HL-60 (cell line): ENCODE measurements around the gene CRIM1.

Experiments
- DNase-seq, 2 experiments: peaks; one replicate each; pipeline ENCODE4 v3.0.0-alpha.2; 2010 to 2020; ENCODE audit warnings: low read depth in 1 of 2, low spot score in 1 of 2
- H3K27ac ChIP-seq: fragments of 250-450 bp; sonication (Bioruptor Pico); replicated peaks from 2 replicates; pipeline ENCODE4 v1.5.1; 2020; ENCODE audit warnings: mild to moderate bottlenecking, moderate library complexity
- H3K27me3 ChIP-seq: fragments of 250-450 bp; sonication (Bioruptor Pico); 2 replicates; pipeline ENCODE4 v1.5.1; 2021; ENCODE audit warnings: mild to moderate bottlenecking, moderate library complexity; ENCODE audit not compliant: insufficient read depth, poor library complexity, severe bottlenecking
- H3K4me3 ChIP-seq: replicated peaks from 2 replicates; pipeline ENCODE4 v1.5.1; 2011; ENCODE audit warnings: mild to moderate bottlenecking, control low read depth, low read length; ENCODE audit not compliant: insufficient read depth
- CTCF ChIP-seq: IDR thresholded peaks from one replicate; pipeline ENCODE4 v1.5.1; 2011; ENCODE audit warnings: low read length, control low read depth, inconsistent platforms; ENCODE audit not compliant: insufficient read depth
- GABPA ChIP-seq: IDR thresholded peaks from 2 replicates; pipeline ENCODE4 v1.6.1; 2012; ENCODE audit warnings: low read depth
- POLR2AphosphoS5 ChIP-seq: IDR thresholded peaks from 2 replicates; pipeline ENCODE4 v1.6.1; 2012; ENCODE audit warnings: low read depth
- REST ChIP-seq: IDR thresholded peaks from 2 replicates; pipeline ENCODE4 v1.6.1; 2012; ENCODE audit warnings: low read depth; ENCODE audit not compliant: insufficient replicate concordance
- SPI1 ChIP-seq: IDR thresholded peaks from 2 replicates; pipeline ENCODE4 v1.6.1; 2012; ENCODE audit warnings: low read depth, mild to moderate bottlenecking, borderline replicate concordance

Gene CRIM1

GRCh38 chr2:36480636-36481035 lies 125.1 kb downstream of the CRIM1 start:
- TF ChIP-seq SPI1 = no peak
- no peak for TF ChIP-seq GABPA
- TF ChIP-seq CTCF = no peak
- TF ChIP-seq POLR2AphosphoS5 = no peak
- no peak for TF ChIP-seq REST
- no peak overlapping the region for H3K27ac ChIP-seq
- no peak overlapping the region for H3K4me3 ChIP-seq

GRCh38 chr2:36481709-36482108 lies 126.1 kb downstream of the CRIM1 start:
- no peak for DNase-seq
- no peak for TF ChIP-seq SPI1
- no peak for TF ChIP-seq CTCF
- TF ChIP-seq GABPA = no peak
- TF ChIP-seq POLR2AphosphoS5 = no peak
- TF ChIP-seq REST = no peak
- Histone ChIP-seq H3K27ac (no peak overlapping the region), H3K27me3 (no peaks in the 10 kb centered on the region), H3K4me3 (no peak overlapping the region)

More at GRCh38 chr2:36480636-36481035, 125.1 kb downstream of the CRIM1 start:
- H3K27me3 ChIP-seq = no peaks in the 10 kb centered on the region
- no peak for DNase-seq

GRCh38 chr2:36482576-36483214 lies 127.1 kb downstream of the CRIM1 start:
- no peak for DNase-seq
- H3K27me3 ChIP-seq = no peaks in the 10 kb centered on the region
- no peak overlapping the region for H3K27ac ChIP-seq
- TF ChIP-seq CTCF (no peak), POLR2AphosphoS5 (no peak), SPI1 (no peak), REST (no peak), GABPA (no peak)
- no peak overlapping the region for H3K4me3 ChIP-seq
